H1 (cell line): ENCODE results near the gene YIPF1. TPM values are rescaled to one million over a fixed set of nuclear protein-coding genes. Genes with fewer than 3 reads are reported as not detected.
A peak's percentile ranks its signal among the peaks of the same experiment; 100 is the strongest.

Source experiments
- CTCF ChIA-PET: fragments of 300-600 bp; sonication (Branson Sonifier 250); formaldehyde crosslinking; loops from one replicate; lab custom pipeline; 2021; ENCODE audit not compliant: partially characterized antibody; lab: Charles Lee
- POLR2A ChIA-PET: fragments of 300-600 bp; sonication (Branson Sonifier 250); formaldehyde crosslinking; loops from one replicate; lab custom pipeline; 2021; ENCODE audit warnings: inconsistent platforms; ENCODE audit not compliant: partially characterized antibody; lab: Charles Lee
- DNase-seq, 2 experiments: peaks; one replicate each; pipeline versions ENCODE4 v3.0.0 to v3.0.0-alpha.2; 2010 to 2022; ENCODE audit warnings: low spot score in 2 of 2, low read depth in 1 of 2, mixed read lengths in 1 of 2
- FAIRE-seq: peaks from 2 replicates; lab custom pipeline; 2011; peaks lifted over from hg19 to GRCh38; lab: Jason Lieb, UNC
- H2AFZ ChIP-seq: 2 replicates; pipeline ENCODE4 v1.8.1; 2012; ENCODE audit warnings: low read length, inconsistent platforms
- H2AK5ac ChIP-seq: 2 replicates; pipeline ENCODE4 v1.6.1; 2013; ENCODE audit warnings: low read depth, low read length
- H2BK120ac ChIP-seq: replicated peaks from 2 replicates; pipeline ENCODE3; 2013; ENCODE audit warnings: low read depth, low read length, inconsistent platforms
- H2BK12ac ChIP-seq: 2 replicates; pipeline ENCODE4 v1.6.1; 2013; ENCODE audit warnings: low read depth, low read length
- H2BK15ac ChIP-seq: 2 replicates; pipeline ENCODE4 v1.6.1; 2013; ENCODE audit warnings: low read length
- H2BK20ac ChIP-seq: 2 replicates; pipeline ENCODE4 v1.6.1; 2013; ENCODE audit warnings: low read length
- H2BK5ac ChIP-seq: 2 replicates; pipeline ENCODE4 v1.6.1; 2013; ENCODE audit warnings: low read depth, low read length
- H3K14ac ChIP-seq: 2 replicates; pipeline ENCODE4 v1.6.1; 2013; ENCODE audit warnings: inconsistent platforms; ENCODE audit not compliant: insufficient read length
- H3K18ac ChIP-seq: 2 replicates; pipeline ENCODE4 v1.6.1; 2013; ENCODE audit warnings: low read length; ENCODE audit errors: extremely low read depth
- H3K23ac ChIP-seq: 2 replicates; pipeline ENCODE4 v1.6.1; 2013; ENCODE audit warnings: inconsistent platforms; ENCODE audit not compliant: insufficient read length
- H3K23me2 ChIP-seq: 2 replicates; pipeline ENCODE4 v1.6.1; 2013; ENCODE audit warnings: low read depth, low read length
- H3K27ac ChIP-seq: 2 replicates; pipeline ENCODE4 v1.6.1; 2011; ENCODE audit warnings: low read depth, low read length, inconsistent platforms
- H3K27me3 ChIP-seq, 4 experiments: replicated peaks in 1 of 4; 1 replicate in 1 of 4; 2 replicates in 3 of 4; pipeline versions ENCODE4 v1.6.1 to v1.8.1; 2011 to 2013; ENCODE audit warnings: low read length in 3 of 4, mild to moderate bottlenecking in 3 of 4, inconsistent platforms in 2 of 4, mixed read lengths in 2 of 4, moderate library complexity in 1 of 4; ENCODE audit not compliant: control insufficient read depth in 3 of 4, insufficient read depth in 3 of 4; ENCODE audit errors: extremely low read depth in 1 of 4
- H3K36me3 ChIP-seq, 4 experiments: 2 replicates each; pipeline versions ENCODE4 v1.6.1 to v1.8.1; 2011 to 2013; ENCODE audit warnings: mild to moderate bottlenecking in 4 of 4, low read length in 3 of 4, moderate library complexity in 2 of 4, control low read depth in 1 of 4, inconsistent platforms in 1 of 4; ENCODE audit not compliant: insufficient read depth in 4 of 4, control insufficient read depth in 2 of 4
- H3K4ac ChIP-seq: replicated peaks from 2 replicates; pipeline ENCODE3; 2013; ENCODE audit warnings: low read length, low read depth, mixed read lengths, inconsistent platforms; ENCODE audit not compliant: insufficient read length
- H3K4me1 ChIP-seq, 4 experiments: replicated peaks in 1 of 4; 1 replicate in 1 of 4; 2 replicates in 3 of 4; pipeline versions ENCODE4 v1.6.1 to v1.8.1; 2011 to 2013; ENCODE audit warnings: low read length in 3 of 4, inconsistent platforms in 2 of 4, mixed read lengths in 1 of 4; ENCODE audit not compliant: insufficient read depth in 4 of 4, control insufficient read depth in 3 of 4
- H3K4me2 ChIP-seq, 2 experiments: 2 replicates each; pipeline versions ENCODE4 v1.6.1 to v1.8.1; 2011 to 2013; ENCODE audit warnings: low read depth in 2 of 2, low read length in 2 of 2, control low read depth in 1 of 2, inconsistent platforms in 1 of 2, mild to moderate bottlenecking in 1 of 2; ENCODE audit not compliant: insufficient read depth in 1 of 2
- H3K4me3 ChIP-seq, 4 experiments: fragments of 200-600, 300-600 bp in 1 of 4; sonication (generic), shearing (Covaris generic), sonication (Bioruptor Twin) in 1 of 4; 2 replicates each; pipeline versions ENCODE4 v1.5.1 to v1.8.1; 2011 to 2016; ENCODE audit warnings: low read length in 4 of 4, low read depth in 3 of 4, control low read depth in 2 of 4, inconsistent platforms in 2 of 4, mild to moderate bottlenecking in 2 of 4, mixed read lengths in 1 of 4, moderate library complexity in 1 of 4; ENCODE audit not compliant: insufficient read depth in 2 of 4; ENCODE audit errors: extremely low read depth in 1 of 4
- H3K56ac ChIP-seq: replicated peaks from 2 replicates; pipeline ENCODE3; 2013; ENCODE audit warnings: low read depth, mild to moderate bottlenecking, mixed read lengths, low read length, inconsistent platforms; ENCODE audit not compliant: insufficient read length
- H3K79me1 ChIP-seq: 2 replicates; pipeline ENCODE4 v1.6.1; 2013; ENCODE audit warnings: low read depth, low read length, control low read depth
- H3K79me2 ChIP-seq, 2 experiments: 2 replicates each; pipeline versions ENCODE4 v1.6.1 to v1.8.1; 2012 to 2013; ENCODE audit warnings: low read length in 2 of 2, mild to moderate bottlenecking in 2 of 2, inconsistent platforms in 1 of 2; ENCODE audit not compliant: insufficient read depth in 2 of 2, control insufficient read depth in 1 of 2
- H3K9ac ChIP-seq, 4 experiments: replicated peaks in 1 of 4; 1 replicate in 1 of 4; 2 replicates in 3 of 4; pipeline versions ENCODE4 v1.6.1 to v1.8.1; 2011 to 2013; ENCODE audit warnings: low read depth in 3 of 4, low read length in 3 of 4, control low read depth in 2 of 4, mild to moderate bottlenecking in 2 of 4, moderate library complexity in 2 of 4, inconsistent platforms in 1 of 4; ENCODE audit errors: extremely low read depth in 1 of 4
- H3K9me3 ChIP-seq, 2 experiments: 2 replicates each; pipeline versions ENCODE4 v1.6.1 to v1.8.1; 2012 to 2013; ENCODE audit warnings: mild to moderate bottlenecking in 2 of 2, moderate library complexity in 2 of 2, control low read depth in 1 of 2, inconsistent platforms in 1 of 2, low read depth in 1 of 2, low read length in 1 of 2, mixed read lengths in 1 of 2; ENCODE audit not compliant: insufficient read depth in 2 of 2
- H4K20me1 ChIP-seq, 2 experiments: replicated peaks in 1 of 2; 2 replicates each; pipeline versions ENCODE3 to v1.8.1; 2011 to 2013; ENCODE audit warnings: inconsistent platforms in 2 of 2, low read length in 2 of 2, mild to moderate bottlenecking in 1 of 2; ENCODE audit not compliant: insufficient read depth in 2 of 2, control insufficient read depth in 1 of 2
- H4K5ac ChIP-seq: 2 replicates; pipeline ENCODE4 v1.6.1; 2013; ENCODE audit warnings: low read length, low read depth, mixed read lengths, inconsistent platforms; ENCODE audit not compliant: insufficient read length
- H4K8ac ChIP-seq: 2 replicates; pipeline ENCODE4 v1.8.0; 2013; ENCODE audit warnings: mild to moderate bottlenecking, moderate library complexity, low read length, inconsistent platforms; ENCODE audit not compliant: insufficient read depth; ENCODE audit errors: extremely low read depth
- H4K91ac ChIP-seq: replicated peaks from 2 replicates; pipeline ENCODE3; 2013; ENCODE audit warnings: low read length, mixed read lengths, inconsistent platforms; ENCODE audit not compliant: insufficient read length
- CBX5 ChIP-seq: fragments of 300-800, 300-1000 bp; sonication (generic); IDR thresholded peaks from 2 replicates; pipeline ENCODE4 v1.7.1; 2016; ENCODE audit warnings: antibody characterized with exemption, low read length, low read depth
- FOSL1 ChIP-seq: IDR thresholded peaks from 2 replicates; pipeline ENCODE4 v1.6.1; 2011; ENCODE audit warnings: mild to moderate bottlenecking, low read depth, low read length, moderate library complexity; ENCODE audit not compliant: insufficient read depth
- KDM5A ChIP-seq: fragments of 200-600 bp; IDR thresholded peaks from 2 replicates; pipeline ENCODE4 v1.7.1; 2012; ENCODE audit warnings: mild to moderate bottlenecking, low read length, inconsistent platforms, mixed read lengths
- NANOG ChIP-seq: IDR thresholded peaks from 2 replicates; pipeline ENCODE4 v1.6.1; 2011; ENCODE audit warnings: low read length, low read depth, mild to moderate bottlenecking, inconsistent platforms; ENCODE audit not compliant: insufficient read depth, poor library complexity, severe bottlenecking
- WGBS, 2 experiments: shearing (Covaris generic) in 1 of 2; methylation state at CpG; one replicate each; pipeline versions ENCODE4 v1.1.6 to v1.1.7; 2013 to 2015; ENCODE audit warnings: low lambda C conversion rate in 2 of 2, mixed read lengths in 2 of 2, inconsistent platforms in 1 of 2, low coverage in 1 of 2, missing lambda C conversion rate in 1 of 2; ENCODE audit not compliant: insufficient replicate concordance in 2 of 2, insufficient coverage in 1 of 2, insufficient read length in 1 of 2; ENCODE audit errors: extremely low coverage in 1 of 2, missing lambda C conversion rate in 1 of 2; 5-methylcytosine and 5-hydroxymethylcytosine counted together
- polyA plus RNA-seq, 7 experiments: library from polyadenylated mRNA; depleted of rRNA in 3 of 7; stranded (reverse) in 5 of 7; unstranded in 2 of 7; fragments of >200 nt in 5 of 7; fragments of 200-250 nt in 2 of 7; gene quantifications; 1 replicate in 5 of 7; 2 replicates in 1 of 7; 4 replicates in 1 of 7; pipeline versions ENCODE4 v1.2.1 to v1.2.3, GENCODE V29; 2011 to 2013; ENCODE audit warnings: missing spikeins in 2 of 7, mixed read lengths in 2 of 7
- total RNA-seq: library from RNA; stranded (reverse); fragmentation: NEBNext Ultra II Directional; extraction: Animal tissue kit (Norgen Biotek cat#: 25700); gene quantifications from 2 replicates; pipeline ENCODE4 v1.2.1, GENCODE V29; 2021

Gene YIPF1
- total and polyA plus RNA-seq, 2 of the 8 experiments (the other 6 are each of a cell fraction or from before 2014, with no cell fraction given), result 31.8 to 53.7 TPM

GRCh38 chr1:53895421-53895820 lies 5.8 kb upstream of the YIPF1 start:
- H2BK12ac ChIP-seq, result no peak overlapping the region
- H3K4ac ChIP-seq, result no peak overlapping the region
- no peak overlapping the region for H3K27ac ChIP-seq
- H3K4me2 ChIP-seq, result no peak overlapping the region
- FAIRE-seq (no peak), DNase-seq (no peak)
- ChIA-PET POLR2A (no interaction called here), CTCF (interaction anchor here (0.5 to 1.5 kb wide), 4 partner anchors 34 to 914 kb away, joined by 3 read pairs; no protein-coding TSS in a partner anchor)
- no peak for TF ChIP-seq FOSL1
- no peak for TF ChIP-seq CBX5
- TF ChIP-seq KDM5A, result no peak
- no peak for TF ChIP-seq NANOG
- H3K56ac ChIP-seq, result no peak overlapping the region
- no peak overlapping the region for H3K9ac ChIP-seq
- H3K18ac ChIP-seq, result no peak overlapping the region
- no peak overlapping the region for H4K8ac ChIP-seq
- H3K9me3 ChIP-seq, result no peaks in the 10 kb centered on the region
- no peak overlapping the region for H3K14ac ChIP-seq
- no peak overlapping the region for H3K4me3 ChIP-seq
- 91% methylated on average over 6 of the region's 6 CpGs; no CpG with 5 or more reads in 1 of the 2 experiments for WGBS, 2 experiments
- H2BK5ac ChIP-seq, result no peak overlapping the region
- H3K23me2 ChIP-seq, result no peaks in the 10 kb centered on the region
- H4K20me1 ChIP-seq, result no peaks in the 10 kb centered on the region
- no peaks in the 10 kb centered on the region; a peak in 1 of 7 replicates for H3K27me3 ChIP-seq
- no peak overlapping the region for H2AFZ ChIP-seq
- H3K4me1 ChIP-seq, result peaks cover 0 to 3% (median under 1%) of the 10 kb centered on the region in 4 experiments; a peak in 2 of 7 replicates
- no peak overlapping the region for H2AK5ac ChIP-seq
- no peaks in the 10 kb centered on the region for H3K36me3 ChIP-seq
- H4K5ac ChIP-seq, result no peak overlapping the region
- no peaks in the 10 kb centered on the region for H3K79me1 ChIP-seq
- no peak overlapping the region for H2BK20ac ChIP-seq
- no peak overlapping the region for H4K91ac ChIP-seq
- H2BK120ac ChIP-seq, result no peak overlapping the region
- H3K79me2 ChIP-seq, result no peaks in the 10 kb centered on the region
- no peak overlapping the region for H3K23ac ChIP-seq
- H2BK15ac ChIP-seq, result 0 out of 2 replicates have a peak overlapping the region, but pooled peaks have one; percentile 67
